H1 (cell line): ENCODE measurements around the gene CENATAC. TPM values are rescaled to one million over a fixed set of nuclear protein-coding genes. Genes with fewer than 3 reads are reported as not detected.

Experiments
- CTCF ChIA-PET: fragments of 300-600 bp; sonication (Branson Sonifier 250); formaldehyde crosslinking; loops from one replicate; lab custom pipeline; 2021; ENCODE audit not compliant: partially characterized antibody; lab: Charles Lee
- POLR2A ChIA-PET: fragments of 300-600 bp; sonication (Branson Sonifier 250); formaldehyde crosslinking; loops from one replicate; lab custom pipeline; 2021; ENCODE audit warnings: inconsistent platforms; ENCODE audit not compliant: partially characterized antibody; lab: Charles Lee
- DNase-seq, 2 experiments: peaks; one replicate each; pipeline versions ENCODE4 v3.0.0 to v3.0.0-alpha.2; 2010 to 2022; ENCODE audit warnings: low spot score in 2 of 2, low read depth in 1 of 2, mixed read lengths in 1 of 2
- FAIRE-seq: peaks from 2 replicates; lab custom pipeline; 2011; peaks lifted over from hg19 to GRCh38; lab: Jason Lieb, UNC
- H2AFZ ChIP-seq: 2 replicates; pipeline ENCODE4 v1.8.1; 2012; ENCODE audit warnings: low read length, inconsistent platforms
- H2AK5ac ChIP-seq: 2 replicates; pipeline ENCODE4 v1.6.1; 2013; ENCODE audit warnings: low read depth, low read length
- H2BK120ac ChIP-seq: replicated peaks from 2 replicates; pipeline ENCODE3; 2013; ENCODE audit warnings: low read depth, low read length, inconsistent platforms
- H2BK12ac ChIP-seq: 2 replicates; pipeline ENCODE4 v1.6.1; 2013; ENCODE audit warnings: low read depth, low read length
- H2BK15ac ChIP-seq: 2 replicates; pipeline ENCODE4 v1.6.1; 2013; ENCODE audit warnings: low read length
- H2BK20ac ChIP-seq: 2 replicates; pipeline ENCODE4 v1.6.1; 2013; ENCODE audit warnings: low read length
- H2BK5ac ChIP-seq: 2 replicates; pipeline ENCODE4 v1.6.1; 2013; ENCODE audit warnings: low read depth, low read length
- H3K14ac ChIP-seq: 2 replicates; pipeline ENCODE4 v1.6.1; 2013; ENCODE audit warnings: inconsistent platforms; ENCODE audit not compliant: insufficient read length
- H3K18ac ChIP-seq: 2 replicates; pipeline ENCODE4 v1.6.1; 2013; ENCODE audit warnings: low read length; ENCODE audit errors: extremely low read depth
- H3K23ac ChIP-seq: 2 replicates; pipeline ENCODE4 v1.6.1; 2013; ENCODE audit warnings: inconsistent platforms; ENCODE audit not compliant: insufficient read length
- H3K23me2 ChIP-seq: 2 replicates; pipeline ENCODE4 v1.6.1; 2013; ENCODE audit warnings: low read depth, low read length
- H3K27ac ChIP-seq: 2 replicates; pipeline ENCODE4 v1.6.1; 2011; ENCODE audit warnings: low read depth, low read length, inconsistent platforms
- H3K27me3 ChIP-seq, 4 experiments: replicated peaks in 1 of 4; 1 replicate in 1 of 4; 2 replicates in 3 of 4; pipeline versions ENCODE4 v1.6.1 to v1.8.1; 2011 to 2013; ENCODE audit warnings: low read length in 3 of 4, mild to moderate bottlenecking in 3 of 4, inconsistent platforms in 2 of 4, mixed read lengths in 2 of 4, moderate library complexity in 1 of 4; ENCODE audit not compliant: control insufficient read depth in 3 of 4, insufficient read depth in 3 of 4; ENCODE audit errors: extremely low read depth in 1 of 4
- H3K36me3 ChIP-seq, 4 experiments: 2 replicates each; pipeline versions ENCODE4 v1.6.1 to v1.8.1; 2011 to 2013; ENCODE audit warnings: mild to moderate bottlenecking in 4 of 4, low read length in 3 of 4, moderate library complexity in 2 of 4, control low read depth in 1 of 4, inconsistent platforms in 1 of 4; ENCODE audit not compliant: insufficient read depth in 4 of 4, control insufficient read depth in 2 of 4
- H3K4ac ChIP-seq: replicated peaks from 2 replicates; pipeline ENCODE3; 2013; ENCODE audit warnings: low read length, low read depth, mixed read lengths, inconsistent platforms; ENCODE audit not compliant: insufficient read length
- H3K4me1 ChIP-seq, 4 experiments: replicated peaks in 1 of 4; 1 replicate in 1 of 4; 2 replicates in 3 of 4; pipeline versions ENCODE4 v1.6.1 to v1.8.1; 2011 to 2013; ENCODE audit warnings: low read length in 3 of 4, inconsistent platforms in 2 of 4, mixed read lengths in 1 of 4; ENCODE audit not compliant: insufficient read depth in 4 of 4, control insufficient read depth in 3 of 4
- H3K4me2 ChIP-seq, 2 experiments: 2 replicates each; pipeline versions ENCODE4 v1.6.1 to v1.8.1; 2011 to 2013; ENCODE audit warnings: low read depth in 2 of 2, low read length in 2 of 2, control low read depth in 1 of 2, inconsistent platforms in 1 of 2, mild to moderate bottlenecking in 1 of 2; ENCODE audit not compliant: insufficient read depth in 1 of 2
- H3K4me3 ChIP-seq, 4 experiments: fragments of 200-600, 300-600 bp in 1 of 4; sonication (generic), shearing (Covaris generic), sonication (Bioruptor Twin) in 1 of 4; 2 replicates each; pipeline versions ENCODE4 v1.5.1 to v1.8.1; 2011 to 2016; ENCODE audit warnings: low read length in 4 of 4, low read depth in 3 of 4, control low read depth in 2 of 4, inconsistent platforms in 2 of 4, mild to moderate bottlenecking in 2 of 4, mixed read lengths in 1 of 4, moderate library complexity in 1 of 4; ENCODE audit not compliant: insufficient read depth in 2 of 4; ENCODE audit errors: extremely low read depth in 1 of 4
- H3K56ac ChIP-seq: replicated peaks from 2 replicates; pipeline ENCODE3; 2013; ENCODE audit warnings: low read depth, mild to moderate bottlenecking, mixed read lengths, low read length, inconsistent platforms; ENCODE audit not compliant: insufficient read length
- H3K79me1 ChIP-seq: 2 replicates; pipeline ENCODE4 v1.6.1; 2013; ENCODE audit warnings: low read depth, low read length, control low read depth
- H3K79me2 ChIP-seq, 2 experiments: 2 replicates each; pipeline versions ENCODE4 v1.6.1 to v1.8.1; 2012 to 2013; ENCODE audit warnings: low read length in 2 of 2, mild to moderate bottlenecking in 2 of 2, inconsistent platforms in 1 of 2; ENCODE audit not compliant: insufficient read depth in 2 of 2, control insufficient read depth in 1 of 2
- H3K9ac ChIP-seq, 4 experiments: replicated peaks in 1 of 4; 1 replicate in 1 of 4; 2 replicates in 3 of 4; pipeline versions ENCODE4 v1.6.1 to v1.8.1; 2011 to 2013; ENCODE audit warnings: low read depth in 3 of 4, low read length in 3 of 4, control low read depth in 2 of 4, mild to moderate bottlenecking in 2 of 4, moderate library complexity in 2 of 4, inconsistent platforms in 1 of 4; ENCODE audit errors: extremely low read depth in 1 of 4
- H3K9me3 ChIP-seq, 2 experiments: 2 replicates each; pipeline versions ENCODE4 v1.6.1 to v1.8.1; 2012 to 2013; ENCODE audit warnings: mild to moderate bottlenecking in 2 of 2, moderate library complexity in 2 of 2, control low read depth in 1 of 2, inconsistent platforms in 1 of 2, low read depth in 1 of 2, low read length in 1 of 2, mixed read lengths in 1 of 2; ENCODE audit not compliant: insufficient read depth in 2 of 2
- H4K20me1 ChIP-seq, 2 experiments: replicated peaks in 1 of 2; 2 replicates each; pipeline versions ENCODE3 to v1.8.1; 2011 to 2013; ENCODE audit warnings: inconsistent platforms in 2 of 2, low read length in 2 of 2, mild to moderate bottlenecking in 1 of 2; ENCODE audit not compliant: insufficient read depth in 2 of 2, control insufficient read depth in 1 of 2
- H4K5ac ChIP-seq: 2 replicates; pipeline ENCODE4 v1.6.1; 2013; ENCODE audit warnings: low read length, low read depth, mixed read lengths, inconsistent platforms; ENCODE audit not compliant: insufficient read length
- H4K8ac ChIP-seq: 2 replicates; pipeline ENCODE4 v1.8.0; 2013; ENCODE audit warnings: mild to moderate bottlenecking, moderate library complexity, low read length, inconsistent platforms; ENCODE audit not compliant: insufficient read depth; ENCODE audit errors: extremely low read depth
- H4K91ac ChIP-seq: replicated peaks from 2 replicates; pipeline ENCODE3; 2013; ENCODE audit warnings: low read length, mixed read lengths, inconsistent platforms; ENCODE audit not compliant: insufficient read length
- BCL11A ChIP-seq, 2 experiments: IDR thresholded peaks; one replicate each; pipeline ENCODE4 v1.6.1; 2011; ENCODE audit warnings: low read depth in 2 of 2, low read length in 2 of 2, mild to moderate bottlenecking in 2 of 2
- GABPA ChIP-seq: IDR thresholded peaks from 2 replicates; pipeline ENCODE4 v1.6.1; 2011; ENCODE audit warnings: mild to moderate bottlenecking, low read length, moderate library complexity, borderline replicate concordance; ENCODE audit not compliant: insufficient read depth
- HDAC6 ChIP-seq: IDR thresholded peaks from one replicate; pipeline ENCODE4 v1.7.1; 2012; ENCODE audit warnings: low read depth, mild to moderate bottlenecking, inconsistent platforms, low read length, moderate library complexity
- JUN ChIP-seq: IDR thresholded peaks from 2 replicates; pipeline ENCODE4 v1.6.1; 2011; ENCODE audit warnings: low read depth, mild to moderate bottlenecking, improper control_type of control experiment, low read length
- NANOG ChIP-seq: IDR thresholded peaks from 2 replicates; pipeline ENCODE4 v1.6.1; 2011; ENCODE audit warnings: low read length, low read depth, mild to moderate bottlenecking, inconsistent platforms; ENCODE audit not compliant: insufficient read depth, poor library complexity, severe bottlenecking
- RAD21 ChIP-seq, 2 experiments: IDR thresholded peaks in 1 of 2; conservative IDR thresholded peaks in 1 of 2; 2 replicates each; pipeline ENCODE4 v1.6.1; 2011; ENCODE audit warnings: low read depth in 2 of 2, low read length in 2 of 2, improper control_type of control experiment in 1 of 2, inconsistent platforms in 1 of 2, mild to moderate bottlenecking in 1 of 2, moderate library complexity in 1 of 2
- RFX5 ChIP-seq: IDR thresholded peaks from 2 replicates; pipeline ENCODE4 v1.6.1; 2011; ENCODE audit warnings: low read depth, low read length, improper control_type of control experiment, borderline replicate concordance
- SP4 ChIP-seq: IDR thresholded peaks from 2 replicates; pipeline ENCODE4 v1.6.1; 2012; ENCODE audit warnings: low read length, inconsistent platforms
- SUZ12 ChIP-seq: fragments of 200-600 bp; sonication (generic); IDR thresholded peaks from 2 replicates; pipeline ENCODE4 v1.6.1; 2012; ENCODE audit warnings: mild to moderate bottlenecking, inconsistent platforms, low read length, moderate library complexity, mixed read lengths
- TAF1 ChIP-seq: IDR thresholded peaks from 2 replicates; pipeline ENCODE4 v1.6.1; 2011; ENCODE audit warnings: mild to moderate bottlenecking, low read depth, low read length
- WGBS, 2 experiments: shearing (Covaris generic) in 1 of 2; methylation state at CpG; one replicate each; pipeline versions ENCODE4 v1.1.6 to v1.1.7; 2013 to 2015; ENCODE audit warnings: low lambda C conversion rate in 2 of 2, mixed read lengths in 2 of 2, inconsistent platforms in 1 of 2, low coverage in 1 of 2, missing lambda C conversion rate in 1 of 2; ENCODE audit not compliant: insufficient replicate concordance in 2 of 2, insufficient coverage in 1 of 2, insufficient read length in 1 of 2; ENCODE audit errors: extremely low coverage in 1 of 2, missing lambda C conversion rate in 1 of 2; 5-methylcytosine and 5-hydroxymethylcytosine counted together
- polyA plus RNA-seq, 7 experiments: library from polyadenylated mRNA; depleted of rRNA in 3 of 7; stranded (reverse) in 5 of 7; unstranded in 2 of 7; fragments of >200 nt in 5 of 7; fragments of 200-250 nt in 2 of 7; gene quantifications; 1 replicate in 5 of 7; 2 replicates in 1 of 7; 4 replicates in 1 of 7; pipeline versions ENCODE4 v1.2.1 to v1.2.3, GENCODE V29; 2011 to 2013; ENCODE audit warnings: missing spikeins in 2 of 7, mixed read lengths in 2 of 7
- total RNA-seq: library from RNA; stranded (reverse); fragmentation: NEBNext Ultra II Directional; extraction: Animal tissue kit (Norgen Biotek cat#: 25700); gene quantifications from 2 replicates; pipeline ENCODE4 v1.2.1, GENCODE V29; 2021
- TF ChIP-seq, protein P1 (sequence below): IDR thresholded peaks from 2 replicates; pipeline ENCODE4 v1.6.1; 2012; ENCODE audit warnings: inconsistent platforms
- TF ChIP-seq, protein P2 (sequence below): IDR thresholded peaks from 2 replicates; pipeline ENCODE4 v1.6.1; 2011; ENCODE audit warnings: low read depth, mild to moderate bottlenecking, low read length; ENCODE audit not compliant: insufficient read depth

CENATAC gene
- total and polyA plus RNA-seq, 2 of the 8 experiments (the other 6 are each of a cell fraction or from before 2014, with no cell fraction given), result 22.7 to 36.4 TPM

DNA sequence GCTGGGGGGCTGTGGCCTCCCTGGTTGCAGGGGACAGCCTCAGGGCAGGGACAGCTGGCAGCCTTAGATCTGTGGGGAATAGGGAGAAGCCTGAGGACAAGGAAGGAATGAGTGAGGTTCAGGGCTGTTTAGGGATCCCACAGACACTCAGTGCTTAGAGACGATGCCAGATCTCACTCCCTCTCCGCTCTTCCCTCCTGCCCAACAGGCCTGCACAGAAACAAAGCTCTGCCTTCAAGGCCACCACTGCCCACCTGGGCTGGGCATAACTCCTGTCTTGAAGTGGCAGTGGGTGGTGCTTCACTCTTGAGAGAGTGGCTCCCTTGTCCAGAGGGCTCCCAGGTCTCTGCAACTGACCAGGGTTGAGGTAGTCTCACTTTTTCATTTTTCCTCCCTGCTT lies 13.1 kb upstream of the CENATAC start:
- Histone ChIP-seq H4K91ac (no peak overlapping the region), H3K4ac (no peak overlapping the region), H3K18ac (no peak overlapping the region), H3K23me2 (no peaks in the 10 kb centered on the region), H3K27ac (no peak overlapping the region), H4K20me1 (no peaks in the 10 kb centered on the region), H4K5ac (no peak overlapping the region), H3K4me3 (no peak overlapping the region), H3K27me3 (peaks cover 0 to 5% (median 0%) of the 10 kb centered on the region in 4 experiments; a peak in 1 of 7 replicates), H3K36me3 (no peaks in the 10 kb centered on the region), H2AFZ (no peak overlapping the region), H3K14ac (no peak overlapping the region), H3K4me2 (no peak overlapping the region), H4K8ac (no peak overlapping the region), H2BK15ac (no peak overlapping the region), H3K79me1 (no peaks in the 10 kb centered on the region), H3K79me2 (no peaks in the 10 kb centered on the region), H2AK5ac (no peak overlapping the region), H3K23ac (no peak overlapping the region), H3K9me3 (no peaks in the 10 kb centered on the region), H2BK12ac (no peak overlapping the region), H3K56ac (no peak overlapping the region), H2BK120ac (no peak overlapping the region), H2BK5ac (no peak overlapping the region), H2BK20ac (no peak overlapping the region), H3K9ac (no peak overlapping the region), H3K4me1 (peaks cover 0 to 9% (median 5%) of the 10 kb centered on the region in 4 experiments; a peak in 5 of 7 replicates)
- WGBS, 2 experiments, result 95% methylated on average over 2 of the region's 2 CpGs; no CpG with 5 or more reads in 1 of the 2 experiments
- FAIRE-seq (no peak), DNase-seq (no peak)
- ChIA-PET CTCF (interaction anchor here (0.8 to 1.2 kb wide), 2 partner anchors 10 to 28 kb away, joined by 3 to 5 read pairs; no protein-coding TSS in a partner anchor), POLR2A (interaction anchor here (0.6 to 2.2 kb wide), 7 partner anchors 10 to 150 kb away, joined by 3 to 13 read pairs (median 4); partner anchors contain the start of gene CENATAC)
- no peak for TF ChIP-seq RFX5
- TF ChIP-seq, protein P1, sequence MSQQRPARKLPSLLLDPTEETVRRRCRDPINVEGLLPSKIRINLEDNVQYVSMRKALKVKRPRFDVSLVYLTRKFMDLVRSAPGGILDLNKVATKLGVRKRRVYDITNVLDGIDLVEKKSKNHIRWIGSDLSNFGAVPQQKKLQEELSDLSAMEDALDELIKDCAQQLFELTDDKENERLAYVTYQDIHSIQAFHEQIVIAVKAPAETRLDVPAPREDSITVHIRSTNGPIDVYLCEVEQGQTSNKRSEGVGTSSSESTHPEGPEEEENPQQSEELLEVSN, result no peak
- TF ChIP-seq BCL11A (IDR thresholded peaks at IDR 0.05; ENCODE audit: low read depth in 2 of 2, low read length in 2 of 2), result no peak
- no peak for TF ChIP-seq HDAC6
- TF ChIP-seq, protein P2, sequence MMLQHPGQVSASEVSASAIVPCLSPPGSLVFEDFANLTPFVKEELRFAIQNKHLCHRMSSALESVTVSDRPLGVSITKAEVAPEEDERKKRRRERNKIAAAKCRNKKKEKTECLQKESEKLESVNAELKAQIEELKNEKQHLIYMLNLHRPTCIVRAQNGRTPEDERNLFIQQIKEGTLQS, result no peak
- TF ChIP-seq GABPA, result no peak
- TF ChIP-seq NANOG, result no peak
- TF ChIP-seq TAF1, result no peak
- TF ChIP-seq SP4, result no peak
- TF ChIP-seq RAD21 (IDR thresholded peaks at IDR 0.05 in 1 of 2, conservative IDR thresholded peaks at IDR 0.05 in 1 of 2; ENCODE audit: low read depth in 2 of 2, low read length in 2 of 2), result no peak
- TF ChIP-seq SUZ12, result no peak
- TF ChIP-seq JUN, result no peak
